HG03439 (cell line): Measurements from ENCODE around the gene REPS1.
A peak's percentile ranks its signal among the peaks of the same experiment; 100 is the strongest.

Experiments used
- ATAC-seq: cut with Tn5 transposase; IDR thresholded peaks from one replicate; pipeline ENCODE4 v1.9.1; 2021; ENCODE audit warnings: mild to moderate bottlenecking, moderate library complexity; ENCODE audit not compliant: unreplicated experiment

The REPS1 gene

DNA sequence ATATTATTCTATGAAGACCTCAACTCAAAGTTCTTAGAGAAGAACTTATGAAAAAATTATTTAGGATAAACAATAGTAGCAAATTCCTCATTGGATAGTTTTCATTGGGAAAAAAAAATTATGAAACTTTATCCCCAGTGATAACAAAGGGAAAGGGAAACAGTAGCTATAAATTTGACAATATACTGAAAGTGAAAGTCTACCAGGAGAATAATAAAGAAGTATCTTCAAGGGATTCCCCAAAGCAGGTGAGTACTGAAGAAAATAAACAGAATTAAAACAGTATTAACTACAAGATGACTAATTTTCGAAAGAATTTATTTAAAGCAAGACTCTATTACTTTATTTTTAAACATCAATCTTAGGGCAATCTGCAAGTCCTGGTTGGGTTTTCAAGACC is 56.4 kb downstream of the REPS1 start:
- ATAC-seq = no peak

DNA sequence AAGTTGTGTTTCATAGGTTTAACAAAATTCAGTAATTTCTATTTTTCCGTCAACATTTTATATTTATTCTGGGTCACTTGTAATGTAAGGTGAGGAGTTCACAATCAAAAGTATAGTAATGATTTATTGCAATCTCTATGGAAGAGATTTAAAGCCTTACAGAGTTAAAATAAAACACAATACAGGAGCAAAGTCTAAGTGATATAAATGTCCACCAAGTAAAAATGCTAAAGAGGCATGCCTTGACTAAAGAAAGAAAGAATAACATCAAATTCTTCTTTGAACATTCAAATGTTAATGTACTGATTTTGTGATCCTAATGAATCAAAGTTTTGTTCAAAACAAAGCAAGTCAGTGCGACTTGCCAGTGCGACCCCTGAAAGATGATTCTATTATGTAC is 61.5 kb downstream of the REPS1 start:
- ATAC-seq = no peak

DNA sequence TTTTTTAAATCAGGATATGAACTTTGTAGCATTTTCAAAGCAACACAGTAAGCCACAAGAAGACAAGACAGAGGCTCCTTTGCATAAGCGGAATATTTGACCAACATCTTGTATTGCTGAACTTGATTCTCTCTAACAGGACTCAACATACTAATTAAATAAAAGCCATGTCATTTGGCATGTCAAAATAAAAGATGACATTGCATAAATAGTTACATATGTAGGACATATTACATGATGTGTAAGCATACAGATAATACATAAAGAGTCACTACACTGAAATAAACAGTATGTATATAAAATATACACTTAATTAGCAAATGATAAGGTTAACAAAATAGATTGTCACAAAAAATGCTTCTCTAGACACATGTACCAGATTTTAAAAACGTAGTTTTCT is 62.2 kb downstream of the REPS1 start:
- ATAC-seq = no peak

DNA sequence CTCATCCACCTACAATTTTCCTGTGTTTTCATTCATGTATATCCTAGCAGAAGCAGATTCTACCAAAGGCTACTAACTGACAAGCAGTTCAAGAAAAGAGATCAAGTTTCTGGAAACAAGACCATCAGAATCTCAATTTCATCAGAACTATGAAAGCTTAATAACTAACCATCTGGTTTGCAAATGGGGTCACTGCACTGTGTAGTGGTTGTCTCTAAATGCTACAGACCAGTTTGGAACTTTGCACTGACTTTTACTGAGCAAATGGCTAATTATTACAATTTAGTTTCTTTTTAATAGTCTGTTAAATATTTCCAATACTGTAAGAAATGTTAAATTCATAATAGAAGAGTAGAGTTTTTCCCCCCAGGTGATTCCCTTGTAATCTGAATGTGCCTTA is 64.5 kb downstream of the REPS1 start:
- ATAC-seq = no peak

DNA sequence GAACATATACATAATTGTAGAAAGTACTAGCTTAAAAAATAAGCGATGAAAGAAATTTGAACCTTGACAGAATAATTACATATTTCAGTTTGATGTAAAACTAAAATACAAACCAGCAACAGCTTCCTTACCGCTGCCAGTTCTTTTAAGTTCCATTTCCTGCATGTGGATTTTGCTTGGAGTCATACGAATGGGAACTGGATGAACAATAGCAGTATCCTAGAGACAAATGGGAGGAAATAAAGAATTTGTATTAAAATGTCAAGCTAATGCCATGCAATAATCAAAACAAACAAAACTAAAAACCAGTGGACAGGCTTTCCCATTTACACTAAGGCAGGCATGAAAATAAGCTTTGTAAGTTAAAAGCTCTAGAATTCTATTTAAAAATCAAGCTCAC is 67.1 kb downstream of the REPS1 start:
- no peak for ATAC-seq

DNA sequence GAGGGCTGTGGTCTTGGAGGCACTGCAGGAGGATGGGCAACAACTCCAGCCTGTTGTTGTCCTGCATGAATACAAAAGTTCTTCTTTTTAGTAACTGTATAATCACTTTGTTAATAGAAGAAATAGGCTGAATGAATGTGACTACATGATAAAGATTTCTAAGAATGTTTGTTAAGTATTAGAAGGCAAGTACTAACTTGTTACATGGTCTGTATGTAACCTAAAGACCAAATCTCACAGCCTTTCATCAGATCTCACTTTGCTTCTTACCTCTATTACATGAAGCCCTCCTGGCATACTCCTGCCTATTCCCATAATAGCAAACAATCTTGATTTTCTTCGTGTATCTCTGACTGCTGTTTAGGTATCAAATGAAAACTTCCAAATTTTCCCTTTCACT is 73.4 kb downstream of the REPS1 start:
- ATAC-seq = no peak

DNA sequence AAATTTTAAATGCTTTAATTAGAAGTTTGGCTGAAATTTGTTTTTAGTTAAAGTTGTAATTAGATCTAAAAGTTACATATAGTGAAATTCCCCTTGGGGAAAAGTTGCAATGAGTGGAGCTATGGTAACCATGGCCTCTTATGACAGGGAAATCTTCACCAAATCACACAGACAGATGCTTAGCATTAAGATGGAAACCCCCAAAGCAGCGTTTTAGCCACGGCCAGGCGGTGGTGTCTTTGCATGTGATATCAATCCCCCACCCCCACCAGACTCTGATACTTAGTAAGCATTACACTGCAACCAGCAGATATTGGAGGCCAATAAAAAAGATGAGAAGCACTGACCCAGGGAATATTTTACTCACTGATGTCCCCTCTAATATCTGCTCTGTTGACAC is 75.7 kb downstream of the REPS1 start:
- ATAC-seq = no peak

GRCh38 chr6:138909975-138910374 is 78.1 kb downstream of the REPS1 start:
- no peak for ATAC-seq

DNA sequence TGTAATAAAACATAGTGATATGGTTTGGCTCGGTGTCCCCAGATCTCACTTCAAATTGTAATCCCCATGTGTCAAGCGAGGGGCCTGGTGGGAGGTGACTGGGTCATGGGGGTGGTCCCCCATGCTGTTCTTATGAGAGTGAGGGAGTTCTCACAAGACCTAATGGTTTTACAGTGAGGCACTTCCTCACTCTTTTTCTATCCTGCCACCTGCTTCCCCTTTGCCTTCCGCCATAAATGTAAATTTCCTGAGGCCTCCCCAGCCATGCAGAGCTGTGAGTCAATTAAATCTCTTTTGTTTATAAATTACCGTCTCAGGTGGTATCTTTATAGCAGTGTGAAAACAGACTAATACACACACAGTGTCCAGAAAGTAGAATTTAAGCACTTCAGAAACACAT is 78.5 kb downstream of the REPS1 start:
- no peak for ATAC-seq

DNA sequence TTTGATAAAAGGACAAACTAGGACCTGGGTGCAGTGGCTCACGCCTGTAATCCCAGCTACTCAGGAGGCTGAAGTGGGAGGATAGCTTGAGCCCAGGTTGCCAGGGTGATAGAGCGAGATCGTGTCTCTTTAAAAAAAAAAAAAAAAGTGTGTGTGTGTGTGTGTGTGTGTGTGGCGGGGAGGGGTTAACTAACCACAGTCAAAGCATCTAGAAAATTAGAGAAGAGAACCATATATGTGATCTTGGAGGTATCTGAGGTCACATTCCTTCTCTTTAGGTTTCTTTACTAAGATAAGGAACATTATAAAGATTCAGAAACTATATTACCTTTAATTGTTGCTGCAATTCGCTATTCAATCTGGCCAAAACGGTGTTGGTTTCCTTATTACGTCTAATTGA is 80.9 kb downstream of the REPS1 start:
- ATAC-seq = no peak

DNA sequence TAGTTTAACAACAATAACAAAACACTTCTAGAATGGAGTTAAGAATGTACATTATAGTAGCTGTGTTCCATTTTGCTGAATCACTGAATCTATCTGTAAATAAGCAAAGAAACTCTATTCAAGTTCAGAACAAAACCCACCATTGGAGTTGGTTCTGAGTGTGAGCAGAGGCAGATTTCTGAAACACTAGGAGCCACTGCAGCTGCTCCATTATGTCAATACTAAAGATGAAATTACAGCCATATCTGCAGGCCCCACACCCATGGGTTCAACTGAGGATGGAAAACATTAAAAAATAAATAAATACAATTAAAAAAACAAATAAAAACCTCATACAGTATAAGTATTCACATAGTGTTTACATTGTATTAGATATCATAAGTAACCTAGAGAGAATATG is 91.0 kb downstream of the REPS1 start:
- ATAC-seq = no peak

DNA sequence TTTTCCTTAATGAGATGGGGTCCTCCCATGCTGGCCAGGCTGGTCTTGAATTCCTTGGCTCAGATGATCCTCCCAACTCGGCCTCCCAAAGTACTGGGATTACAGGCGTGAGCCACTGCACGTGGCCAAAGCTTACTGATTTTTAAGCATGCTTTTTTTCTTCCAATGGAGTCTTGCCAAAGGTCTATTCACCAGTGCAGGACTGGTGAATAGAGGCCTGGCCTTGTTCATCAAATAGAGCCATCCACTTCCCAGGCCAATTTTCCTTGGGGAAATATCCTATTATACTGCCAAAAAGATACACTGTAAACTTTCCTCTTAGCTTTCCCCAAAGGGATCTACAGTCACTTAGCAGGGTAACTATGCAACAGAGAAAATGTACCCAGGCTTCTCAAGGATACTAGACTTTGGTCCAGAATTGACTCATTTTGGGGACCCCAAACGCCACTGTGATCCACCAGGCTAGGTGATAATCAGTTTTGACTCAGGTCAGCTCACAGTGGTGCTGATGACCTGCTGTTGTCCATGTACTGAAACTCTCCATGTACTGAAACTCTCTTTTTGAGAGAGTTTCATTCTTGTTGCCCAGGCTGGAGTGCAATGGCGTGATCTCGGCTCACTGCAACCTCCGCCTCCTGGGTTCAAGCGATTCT is 91.8 kb downstream of the REPS1 start:
- no peak for ATAC-seq

DNA sequence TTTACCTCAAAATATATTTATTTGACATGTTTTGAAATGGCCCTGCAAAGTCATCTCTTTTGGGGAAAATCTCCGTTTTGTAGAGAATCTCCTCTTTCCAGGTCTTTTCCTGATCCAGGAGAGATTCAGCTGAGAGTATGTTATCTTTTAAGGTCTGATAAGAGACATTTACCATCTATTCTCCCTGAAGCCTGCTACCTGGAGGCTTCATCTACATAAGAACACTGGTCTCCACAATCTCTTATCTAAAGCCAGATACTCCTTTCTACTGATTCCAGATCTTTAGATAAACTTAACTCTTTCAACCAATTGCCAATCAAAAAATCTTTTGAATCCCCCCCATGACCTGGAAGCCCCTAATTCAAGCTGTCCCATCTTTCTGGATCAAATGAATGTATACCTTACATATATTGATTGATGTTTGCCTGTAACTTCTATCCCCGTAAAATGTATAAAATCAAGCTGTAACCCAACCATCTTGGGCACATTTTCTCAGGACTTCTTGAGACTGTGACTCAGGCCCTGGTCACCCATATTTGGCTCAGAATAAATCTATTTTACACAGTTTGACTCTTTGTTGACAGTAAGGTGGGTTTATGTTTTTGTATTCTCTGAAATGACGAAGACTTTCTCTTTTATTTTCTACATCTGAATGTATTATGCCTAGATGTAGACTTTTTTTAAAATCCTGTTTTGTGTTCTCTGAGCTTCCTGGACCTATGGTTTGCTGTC is 96.6 kb downstream of the REPS1 start:
- no peak for ATAC-seq

DNA sequence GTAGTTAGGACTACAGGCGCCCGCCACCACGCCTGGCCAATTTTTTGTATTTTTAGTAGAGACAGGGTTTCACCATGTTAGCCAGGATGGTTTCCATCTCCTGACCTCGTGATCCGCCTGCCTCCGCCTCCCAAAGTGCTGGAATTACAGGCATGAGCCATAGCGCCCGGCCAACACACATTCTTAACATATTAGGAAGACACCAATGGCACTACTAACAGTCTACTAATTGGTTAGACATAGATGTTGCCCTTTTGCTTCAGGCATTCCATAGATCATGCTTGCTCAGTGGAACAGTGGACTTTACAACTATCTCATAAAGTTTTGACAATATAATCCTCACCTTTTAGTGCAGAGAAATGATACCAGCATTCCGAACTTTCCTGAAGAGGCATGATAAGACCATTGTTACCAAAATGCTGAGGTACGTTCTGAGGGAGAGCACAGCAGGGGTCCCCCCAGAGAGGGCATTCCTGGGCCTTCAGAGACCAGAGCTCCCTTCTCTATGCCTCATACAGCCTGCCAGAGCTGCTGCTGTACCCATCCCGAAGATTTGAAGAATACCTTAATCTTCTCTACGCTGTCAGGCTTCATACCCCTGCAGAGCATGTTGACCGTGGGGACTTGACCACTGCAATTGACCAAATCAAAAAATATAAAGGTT is 102.8 kb downstream of the REPS1 start:
- ATAC-seq = no peak

DNA sequence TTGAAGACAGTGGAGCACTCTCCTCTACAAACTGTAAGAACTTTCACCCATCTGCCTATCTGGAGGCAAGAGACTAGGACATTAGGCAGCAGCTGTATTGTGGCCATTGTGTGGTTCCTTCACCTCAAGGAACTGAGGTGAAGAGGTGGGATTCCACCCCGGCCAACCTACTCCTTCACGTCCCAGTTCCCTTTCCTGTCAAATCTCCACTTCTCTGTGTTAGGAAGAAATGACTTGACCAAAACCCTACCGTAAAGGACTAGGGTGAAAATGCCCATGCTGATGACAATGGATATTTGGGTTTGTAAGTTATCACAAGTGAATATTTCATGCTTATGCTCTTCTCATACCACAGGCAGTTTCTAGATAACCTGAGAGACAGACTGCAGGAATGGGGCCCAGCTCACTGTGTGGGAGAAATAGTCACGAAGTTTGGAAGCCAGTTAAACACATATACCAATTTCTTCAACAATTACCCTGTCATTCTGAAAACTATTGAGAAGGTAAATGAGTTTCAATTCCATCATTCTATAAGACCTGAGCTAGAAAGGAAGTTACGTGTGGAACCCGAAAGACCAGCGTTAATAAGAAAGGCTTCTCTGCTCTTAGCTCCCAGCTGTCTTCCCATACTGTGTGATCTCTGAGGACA is 105.6 kb downstream of the REPS1 start:
- ATAC-seq = peak; percentile 64

GRCh38 chr6:138873191-138873590 is 114.9 kb downstream of the REPS1 start:
- ATAC-seq = no peak

- no peak for ATAC-seq
Observed at GRCh38 chr6:138869398-138869797, 118.7 kb downstream of the REPS1 start.

DNA sequence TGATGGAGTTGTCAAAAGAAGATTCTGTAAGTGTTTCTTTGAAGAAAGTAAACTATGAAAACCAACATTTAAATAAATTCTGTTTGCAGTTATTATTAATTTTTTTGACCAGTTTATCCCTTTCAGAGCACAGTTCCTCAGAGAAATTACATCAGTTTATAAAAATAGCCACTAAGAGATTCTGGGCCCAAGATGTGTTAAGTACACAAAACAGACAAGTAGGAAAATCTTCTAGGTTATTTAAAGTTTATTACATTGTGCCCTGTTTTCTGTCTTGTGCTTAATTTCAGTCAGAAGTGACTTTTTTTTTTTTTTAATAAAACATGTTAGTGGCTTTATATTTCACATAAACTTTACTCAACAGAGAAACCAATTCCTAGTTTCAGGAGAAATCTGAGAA is 119.9 kb downstream of the REPS1 start:
- no peak for ATAC-seq

- ATAC-seq = no peak
Observed at GRCh38 chr6:138865480-138866109, 122.5 kb downstream of the REPS1 start.

- ATAC-seq = no peak
Observed at GRCh38 chr6:138864343-138864890, 123.6 kb downstream of the REPS1 start.

- no peak for ATAC-seq
Observed at GRCh38 chr6:138863321-138863720, 124.7 kb downstream of the REPS1 start.
